ENCODE data around the gene KIN.

DNA sequence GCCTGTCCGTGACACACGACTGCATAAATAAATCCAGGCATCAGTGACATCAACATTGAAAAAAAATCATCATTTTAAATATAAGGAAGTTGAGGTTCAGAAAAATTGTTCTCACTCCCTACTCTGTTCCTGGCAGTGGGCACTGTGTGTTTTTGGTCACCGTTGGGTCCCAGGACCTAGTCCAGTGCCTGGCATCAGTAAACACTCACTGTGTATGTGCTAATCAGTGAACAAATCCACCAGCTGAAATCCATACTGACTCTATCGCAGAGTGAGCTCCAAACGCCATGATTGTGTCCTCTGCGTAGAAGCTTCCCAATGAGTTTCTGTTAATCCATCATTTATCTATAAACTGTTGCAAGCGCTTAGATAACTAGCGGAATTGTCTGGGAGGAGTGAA, 43.5 kb downstream of the KIN start:
- TF ChIP-seq CTCF (IDR thresholded peaks at IDR 0.05; ENCODE audit: low read depth, low read length) (no peak), EZH2phosphoT487 (IDR thresholded peaks at IDR 0.05; ENCODE audit: low read depth) (no peak)
